Body of pancreas (tissue), 2 donors: Measurements from ENCODE around the gene GOLGA6L7. TPM values are rescaled to one million over a fixed set of nuclear protein-coding genes. Genes with fewer than 3 reads are reported as not detected.

ENCODE experiments used
- total RNA-seq, 2 donors: library from RNA; depleted of rRNA; stranded (reverse); fragments of >200 nt; gene quantifications; one replicate each; pipeline ENCODE4 v1.1.0, GENCODE V29; 2016

The GOLGA6L7 gene
- total RNA-seq, 2 donors from 2014 or later, result not detected

Other genes with a start within 250 kb of the GOLGA6L7 start
- gene GOLGA8M, start 136.2 kb downstream of the GOLGA6L7 start, total RNA-seq, result not detected
- gene APBA2, start 37.3 kb upstream of the GOLGA6L7 start, total RNA-seq, result 10 to 100 TPM; 13.2 to 29.0 TPM